H9 (cell line): ENCODE measurements around the gene CREB5. TPM values are rescaled to one million over a fixed set of nuclear protein-coding genes. Genes with fewer than 3 reads are reported as not detected.

Experiments
- DNase-seq: peaks from one replicate; pipeline ENCODE4 v3.0.0-alpha.2; 2017
- H2AFZ ChIP-seq: one replicate; pipeline ENCODE4 v1.6.1; 2013; ENCODE audit warnings: mild to moderate bottlenecking, low read length, control low read depth, moderate library complexity
- H2AK5ac ChIP-seq: 2 replicates; pipeline ENCODE4 v1.6.1; 2013; ENCODE audit warnings: low read length, control low read depth, mixed read lengths; ENCODE audit not compliant: insufficient read length
- H2BK120ac ChIP-seq: one replicate; pipeline ENCODE4 v1.6.1; 2013; ENCODE audit warnings: low read depth, mild to moderate bottlenecking, low read length, control low read depth, inconsistent platforms; ENCODE audit not compliant: poor library complexity, severe bottlenecking
- H2BK12ac ChIP-seq: 2 replicates; pipeline ENCODE4 v1.6.1; 2013; ENCODE audit warnings: low read length, control low read depth, mixed read lengths, low read depth; ENCODE audit not compliant: insufficient read length
- H2BK15ac ChIP-seq: 2 replicates; pipeline ENCODE4 v1.6.1; 2013; ENCODE audit warnings: low read depth, low read length, control low read depth
- H2BK20ac ChIP-seq: one replicate; pipeline ENCODE4 v1.6.1; 2013; ENCODE audit warnings: low read depth, mild to moderate bottlenecking, low read length, control low read depth, inconsistent platforms; ENCODE audit not compliant: poor library complexity, severe bottlenecking
- H2BK5ac ChIP-seq: 2 replicates; pipeline ENCODE4 v1.6.1; 2013; ENCODE audit warnings: low read length, control low read depth, mixed read lengths; ENCODE audit not compliant: insufficient read length
- H3K14ac ChIP-seq: 2 replicates; pipeline ENCODE4 v1.6.1; 2013; ENCODE audit warnings: low read length, control low read depth; ENCODE audit not compliant: insufficient read depth
- H3K18ac ChIP-seq: 2 replicates; pipeline ENCODE4 v1.6.1; 2013; ENCODE audit warnings: low read depth, mild to moderate bottlenecking, mixed read lengths, low read length, control low read depth; ENCODE audit not compliant: insufficient read length
- H3K23ac ChIP-seq: 2 replicates; pipeline ENCODE4 v1.6.1; 2013; ENCODE audit warnings: low read length, control low read depth, mixed read lengths, low read depth; ENCODE audit not compliant: insufficient read length
- H3K23me2 ChIP-seq: 2 replicates; pipeline ENCODE4 v1.6.1; 2013; ENCODE audit warnings: low read depth, mild to moderate bottlenecking, mixed read lengths, low read length, control low read depth; ENCODE audit not compliant: insufficient read length, poor library complexity, severe bottlenecking
- H3K27ac ChIP-seq: 2 replicates; pipeline ENCODE4 v1.5.1; 2013; ENCODE audit warnings: low read length, control low read depth, mixed read lengths, low read depth; ENCODE audit not compliant: insufficient read length
- H3K27me3 ChIP-seq: 2 replicates; pipeline ENCODE4 v1.6.1; 2013; ENCODE audit warnings: low read length, control low read depth, inconsistent platforms; ENCODE audit not compliant: insufficient read depth
- H3K4ac ChIP-seq: 2 replicates; pipeline ENCODE4 v1.6.1; 2013; ENCODE audit warnings: low read depth, mild to moderate bottlenecking, control low read depth, inconsistent platforms, low read length, moderate library complexity
- H3K4me1 ChIP-seq: 2 replicates; pipeline ENCODE4 v1.6.1; 2013; ENCODE audit warnings: low read length, control low read depth, inconsistent platforms; ENCODE audit not compliant: insufficient read depth
- H3K4me2 ChIP-seq: 2 replicates; pipeline ENCODE4 v1.6.1; 2013; ENCODE audit warnings: low read length, control low read depth, mixed read lengths; ENCODE audit not compliant: insufficient read length, insufficient read depth
- H3K56ac ChIP-seq: 2 replicates; pipeline ENCODE4 v1.6.1; 2013; ENCODE audit warnings: low read depth, mild to moderate bottlenecking, mixed read lengths, low read length, control low read depth; ENCODE audit not compliant: insufficient read length
- H3K79me1 ChIP-seq: 2 replicates; pipeline ENCODE4 v1.6.1; 2013; ENCODE audit warnings: low read depth, mild to moderate bottlenecking, moderate library complexity, low read length, control low read depth, inconsistent platforms; ENCODE audit not compliant: insufficient read depth, poor library complexity, severe bottlenecking
- H3K79me2 ChIP-seq: 2 replicates; pipeline ENCODE4 v1.6.1; 2013; ENCODE audit warnings: low read length, control low read depth, inconsistent platforms; ENCODE audit not compliant: insufficient read depth
- H3K9ac ChIP-seq: 2 replicates; pipeline ENCODE4 v1.6.1; 2013; ENCODE audit warnings: low read length, control low read depth, mixed read lengths; ENCODE audit not compliant: insufficient read length; ENCODE audit errors: extremely low read depth
- H3K9me3 ChIP-seq: one replicate; pipeline ENCODE4 v1.6.1; 2013; ENCODE audit warnings: low read depth, low read length, inconsistent platforms; ENCODE audit not compliant: control insufficient read depth
- H3T11ph ChIP-seq: one replicate; pipeline ENCODE4 v1.6.1; 2013; ENCODE audit warnings: mild to moderate bottlenecking, low read length, control low read depth, inconsistent platforms
- H4K20me1 ChIP-seq: one replicate; pipeline ENCODE4 v1.6.1; 2013; ENCODE audit not compliant: control insufficient read depth, insufficient read length, insufficient read depth
- H4K5ac ChIP-seq: 2 replicates; pipeline ENCODE4 v1.6.1; 2013; ENCODE audit warnings: low read depth, mild to moderate bottlenecking, mixed read lengths, low read length, control low read depth; ENCODE audit not compliant: insufficient read length
- H4K8ac ChIP-seq: replicated peaks from 2 replicates; pipeline ENCODE4 v1.6.1; 2013; ENCODE audit warnings: low read length, control low read depth, mixed read lengths, low read depth; ENCODE audit not compliant: insufficient read length
- H4K91ac ChIP-seq: 2 replicates; pipeline ENCODE4 v1.6.1; 2013; ENCODE audit warnings: low read depth, mild to moderate bottlenecking, moderate library complexity, mixed read lengths, low read length, control low read depth; ENCODE audit not compliant: insufficient read length
- H3K27ac Mint-ChIP-seq, 3 experiments: 2 replicates in 2 of 3; 3 replicates in 1 of 3; pipeline ENCODE4 v1.8.0; 2020 to 2021; ENCODE audit warnings: mixed read lengths in 3 of 3, mild to moderate bottlenecking in 1 of 3, moderate library complexity in 1 of 3
- H3K27me3 Mint-ChIP-seq: 2 replicates; pipeline ENCODE4 v1.8.0; 2021; ENCODE audit warnings: low read depth, mild to moderate bottlenecking, moderate library complexity, mixed read lengths
- H3K36me3 Mint-ChIP-seq, 3 experiments: 2 replicates in 2 of 3; 3 replicates in 1 of 3; pipeline ENCODE4 v1.8.0; 2020 to 2021; ENCODE audit warnings: low read depth in 3 of 3, mixed read lengths in 3 of 3; ENCODE audit not compliant: insufficient read depth in 1 of 3
- H3K4me1 Mint-ChIP-seq, 2 experiments: 2 replicates each; pipeline ENCODE4 v1.8.0; 2020; ENCODE audit warnings: mixed read lengths in 2 of 2
- H3K4me3 Mint-ChIP-seq, 2 experiments: 2 replicates in 1 of 2; 3 replicates in 1 of 2; pipeline ENCODE4 v1.8.0; 2020 to 2021; ENCODE audit warnings: mild to moderate bottlenecking in 2 of 2, mixed read lengths in 2 of 2, moderate library complexity in 1 of 2
- H3K9me3 Mint-ChIP-seq, 2 experiments: 2 replicates in 1 of 2; 3 replicates in 1 of 2; pipeline ENCODE4 v1.8.0; 2020; ENCODE audit warnings: mild to moderate bottlenecking in 2 of 2, mixed read lengths in 2 of 2, moderate library complexity in 1 of 2
- CTCF ChIP-seq: fragments of 200-600 bp; sonication (generic); conservative IDR thresholded peaks from 3 replicates; pipeline ENCODE4 v1.8.0; 2021; ENCODE audit warnings: antibody characterized with exemption, mild to moderate bottlenecking
- WGBS: extraction: QIAGEN DNeasy Blood & Tissue Kit; methylation state at CpG from one replicate; pipeline ENCODE4 v1.1.7; 2013; ENCODE audit warnings: missing lambda C conversion rate, low lambda C conversion rate, mixed read lengths; ENCODE audit not compliant: insufficient read length; ENCODE audit errors: extremely low coverage; 5-methylcytosine and 5-hydroxymethylcytosine counted together
- total RNA-seq: library from RNA; stranded (reverse); gene quantifications from 2 replicates; pipeline ENCODE4 v1.2.1, GENCODE V29; 2021

Gene CREB5
- total RNA-seq, 1 experiment from 2014 or later, result 4.0 TPM

DNA sequence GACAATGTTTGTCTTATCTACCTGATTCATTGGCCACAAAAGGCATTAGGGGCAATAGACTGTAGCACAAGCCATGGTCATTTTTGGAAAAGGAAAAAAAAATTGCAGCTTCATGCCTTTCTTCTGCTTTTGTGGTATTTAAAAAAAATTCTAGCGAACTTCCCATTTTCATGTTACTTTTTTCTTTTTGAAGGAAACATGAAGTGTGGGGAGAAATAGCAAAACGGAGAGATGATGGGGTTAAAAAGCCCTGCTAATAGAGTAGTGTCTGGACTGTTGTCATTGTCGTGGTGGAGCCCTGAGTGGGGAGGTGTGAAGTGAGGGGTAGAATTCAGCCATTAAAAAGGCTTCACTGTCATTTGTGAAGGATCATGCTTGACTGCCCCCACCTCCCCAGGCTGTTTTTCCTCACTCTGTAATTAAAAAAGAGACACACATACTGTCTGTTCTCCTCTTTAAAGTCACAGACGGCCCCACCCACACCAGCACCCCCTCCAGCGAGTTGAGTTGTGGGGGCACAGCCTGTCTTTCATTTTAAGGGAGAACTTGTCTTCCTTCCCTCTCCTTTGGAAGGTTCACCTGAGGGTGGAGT is 272.4 kb downstream of the CREB5 start:
- peak overlapping the region; percentile 58 for H4K8ac ChIP-seq
- H2BK12ac ChIP-seq, result no peak overlapping the region
- peak overlapping the region; percentile 21 for H3K4ac ChIP-seq
- no peaks in the 10 kb centered on the region for H4K20me1 ChIP-seq
- no peak overlapping the region for H2BK5ac ChIP-seq
- no peaks in the 10 kb centered on the region; a peak in 1 of 7 replicates for H3K36me3 Mint-ChIP-seq
- peak overlapping the region; percentile 30 for H2AK5ac ChIP-seq
- H3K14ac ChIP-seq, result peak overlapping the region; percentile 64; the same call in 1 of the 2 replicates
- no peak for DNase-seq
- H3K4me1 ChIP-seq, result peaks cover 9% of the 10 kb centered on the region
- peak overlapping the region; percentile 73 for H2AFZ ChIP-seq
- no peaks in the 10 kb centered on the region for H3K79me2 ChIP-seq
- no peak overlapping the region for H3K23ac ChIP-seq
- WGBS, result no CpG with 5 or more reads among the region's 5 CpGs
- H3K27me3 Mint-ChIP-seq, result peaks cover 8% of the 10 kb centered on the region; the same call in 1 of the 2 replicates
- H3K4me1 Mint-ChIP-seq, result peaks cover 4 to 20% of the 10 kb centered on the region in 2 experiments
- peak overlapping the region; percentile 82 for H4K91ac ChIP-seq
- no peak overlapping the region for H3K56ac ChIP-seq
- no peak overlapping the region for H4K5ac ChIP-seq
- no peaks in the 10 kb centered on the region for H3K9me3 Mint-ChIP-seq
- H3K27ac Mint-ChIP-seq, result no peak overlapping the region
- peak overlapping the region; percentile 79 for H3K18ac ChIP-seq
- TF ChIP-seq CTCF, result no peak
- peak overlapping the region; percentile 86 for H2BK120ac ChIP-seq
- no peak overlapping the region for H3K4me2 ChIP-seq
- no peak overlapping the region for H3K4me3 Mint-ChIP-seq
- no peak overlapping the region for H3K27ac ChIP-seq
- H3K9ac ChIP-seq, result no peak overlapping the region
- H3K23me2 ChIP-seq, result peaks cover 7% of the 10 kb centered on the region
- no peaks in the 10 kb centered on the region for H3K9me3 ChIP-seq
- H2BK15ac ChIP-seq, result no peak overlapping the region
- H3K27me3 ChIP-seq, result no peaks in the 10 kb centered on the region; the same call in 1 of the 2 replicates
- H3K79me1 ChIP-seq, result no peaks in the 10 kb centered on the region
- peak overlapping the region; percentile 65 for H2BK20ac ChIP-seq
- peak overlapping the region; percentile 94 for H3T11ph ChIP-seq
